NCI-H2227 treated with DMSO at 0.1 percent for 48 hours (cell line): ENCODE results near the gene MAEA.

ENCODE experiments used
- DNase-seq: peaks from one replicate; lab custom pipeline; 2025; lab: John Stamatoyannopoulos, UW

Gene MAEA

GRCh38 chr4:1249731-1250526, 39.8 kb upstream of the MAEA start:
- no peak for DNase-seq

GRCh38 chr4:1250527-1250812, 39.2 kb upstream of the MAEA start:
- DNase-seq = no peak

GRCh38 chr4:1250921-1251772, 38.5 kb upstream of the MAEA start:
- DNase-seq = no peak

GRCh38 chr4:1251773-1252066, 38.0 kb upstream of the MAEA start:
- DNase-seq = no peak

GRCh38 chr4:1252928-1253492, 36.7 kb upstream of the MAEA start:
- DNase-seq = no peak

- no peak for DNase-seq
These were observed 35.9 kb upstream of the MAEA start for GRCh38 chr4:1253831-1254230.

GRCh38 chr4:1255151-1255550, 34.5 kb upstream of the MAEA start:
- no peak for DNase-seq

GRCh38 chr4:1255699-1256098, 34.0 kb upstream of the MAEA start:
- DNase-seq = no peak

- DNase-seq = no peak
These were observed 31.2 kb upstream of the MAEA start for GRCh38 chr4:1258457-1258856.

- no peak for DNase-seq
These were observed 29.7 kb upstream of the MAEA start for GRCh38 chr4:1259966-1260365.

GRCh38 chr4:1260418-1261106, 29.1 kb upstream of the MAEA start:
- no peak for DNase-seq

- DNase-seq = no peak
These were observed 28.4 kb upstream of the MAEA start for GRCh38 chr4:1261107-1261928.

- no peak for DNase-seq
These were observed 24.7 kb upstream of the MAEA start for GRCh38 chr4:1264942-1265341.

- DNase-seq = no peak
These were observed 24.3 kb upstream of the MAEA start for GRCh38 chr4:1265351-1265750.

- DNase-seq = no peak
These were observed 22.6 kb upstream of the MAEA start for GRCh38 chr4:1266881-1267763.

- DNase-seq = no peak
These were observed 20.5 kb upstream of the MAEA start for GRCh38 chr4:1269209-1269608.

GRCh38 chr4:1271686-1272085, 18.0 kb upstream of the MAEA start:
- no peak for DNase-seq

- DNase-seq = no peak
These were observed 14.8 kb upstream of the MAEA start for GRCh38 chr4:1274871-1275270.

- no peak for DNase-seq
These were observed 12.7 kb upstream of the MAEA start for GRCh38 chr4:1276984-1277383.

GRCh38 chr4:1277667-1278665, 11.7 kb upstream of the MAEA start:
- no peak for DNase-seq
